Adipose tissue (tissue), 3 donors: ENCODE data around the gene AIMP1. TPM values are rescaled to one million over a fixed set of nuclear protein-coding genes. Genes with fewer than 3 reads are reported as not detected.

Experiments used
- H3K27ac ChIP-seq: one replicate; pipeline ENCODE4 v1.5.1; 2013; ENCODE audit warnings: low read depth, low read length
- WGBS, 3 donors: extraction: QIAGEN DNeasy Blood & Tissue Kit; methylation state at CpG; one replicate each; pipeline ENCODE4 v1.1.7; 2013; 5-methylcytosine and 5-hydroxymethylcytosine counted together
- polyA plus RNA-seq, 3 donors: library from polyadenylated mRNA; stranded (reverse); fragments of 200-250 nt; gene quantifications; one replicate each; pipeline ENCODE4 v1.2.3, GENCODE V29; 2013
- donor health status: healthy with polysubstance abuse.
- donor health status: Bipolar disorder and iron deficiency.
- donor health status: healthy.

The AIMP1 gene
- 10 to 100 TPM; 16.5 to 22.1 (median 18.9) TPM for polyA plus RNA-seq

- peak within 1 kb of the TSS; percentile 30 for H3K27ac ChIP-seq
- WGBS, 3 donors = 0 to 1% (median 0%) methylated on average over 44 of the region's 44 CpGs
Measured at GRCh38 chr4:106315968-106316772, at the start of gene AIMP1, which contains the start of gene TBCK. Gene AIMP1, plus strand, starts transcription at chr4:106316550. Its CDS starts 8,460 bp downstream, at chr4:106325010. Gene TBCK, minus strand, starts transcription at chr4:106316209. Its CDS starts 7,249 bp downstream, at chr4:106308960.

GRCh38 chr4:106268786-106269185, 47.6 kb upstream of the AIMP1 start:
- H3K27ac ChIP-seq = no peak overlapping the region

GRCh38 chr4:106269711-106270110, 46.6 kb upstream of the AIMP1 start:
- no peak overlapping the region for H3K27ac ChIP-seq
- WGBS, 3 donors = 94 to 98% (median 96%) methylated on average over 2 of the region's 2 CpGs

GRCh38 chr4:106270736-106271135, 45.6 kb upstream of the AIMP1 start:
- H3K27ac ChIP-seq = no peak overlapping the region
- 70 to 86% (median 80%) methylated on average over 1 of the region's 1 CpG for WGBS, 3 donors

- WGBS, 3 donors = 78 to 94% (median 82%) methylated on average over 2 of the region's 2 CpGs
- no peak overlapping the region for H3K27ac ChIP-seq
Measured at GRCh38 chr4:106273831-106274230, 42.5 kb upstream of the AIMP1 start.

- no peak overlapping the region for H3K27ac ChIP-seq
- WGBS, 3 donors = 70 to 72% (median 72%) methylated on average over 1 of the region's 1 CpG
Measured at GRCh38 chr4:106277140-106277675, 39.1 kb upstream of the AIMP1 start.

- WGBS, 3 donors = 70 to 80% (median 78%) methylated on average over 3 of the region's 3 CpGs
- H3K27ac ChIP-seq = no peak overlapping the region
Measured at GRCh38 chr4:106284227-106284626, 32.1 kb upstream of the AIMP1 start.

- H3K27ac ChIP-seq = no peak overlapping the region
- WGBS, 3 donors = 95 to 97% (median 97%) methylated on average over 8 of the region's 8 CpGs
Measured at GRCh38 chr4:106286611-106287010, 29.7 kb upstream of the AIMP1 start.

GRCh38 chr4:106287353-106287969, 28.9 kb upstream of the AIMP1 start:
- H3K27ac ChIP-seq = no peak overlapping the region

- H3K27ac ChIP-seq = no peak overlapping the region
- WGBS, 3 donors = 79 to 100% (median 87%) methylated on average over 2 of the region's 2 CpGs
Measured at GRCh38 chr4:106289737-106290136, 26.6 kb upstream of the AIMP1 start.

- H3K27ac ChIP-seq = no peak overlapping the region
- 94 to 99% (median 99%) methylated on average over 5 of the region's 5 CpGs for WGBS, 3 donors
Measured at GRCh38 chr4:106291678-106292077, 24.7 kb upstream of the AIMP1 start.

GRCh38 chr4:106294062-106294461, 22.3 kb upstream of the AIMP1 start:
- WGBS, 3 donors = 99% methylated on average over 10 of the region's 10 CpGs
- H3K27ac ChIP-seq = no peak overlapping the region

- no peak overlapping the region for H3K27ac ChIP-seq
Measured at GRCh38 chr4:106297245-106298035, 18.9 kb upstream of the AIMP1 start.

GRCh38 chr4:106299977-106300376, 16.4 kb upstream of the AIMP1 start:
- no peak overlapping the region for H3K27ac ChIP-seq
- 81 to 85% (median 83%) methylated on average over 4 of the region's 4 CpGs for WGBS, 3 donors

GRCh38 chr4:106301393-106302061, 14.8 kb upstream of the AIMP1 start:
- H3K27ac ChIP-seq = no peak overlapping the region
- 85 to 89% (median 85%) methylated on average over 2 of the region's 2 CpGs for WGBS, 3 donors

- WGBS, 3 donors = 89 to 95% (median 91%) methylated on average over 4 of the region's 4 CpGs
- H3K27ac ChIP-seq = no peak overlapping the region
Measured at GRCh38 chr4:106302062-106302438, 14.3 kb upstream of the AIMP1 start.

- WGBS, 3 donors = 89 to 95% (median 94%) methylated on average over 3 of the region's 3 CpGs
Measured at GRCh38 chr4:106303548-106304281, 12.6 kb upstream of the AIMP1 start.

GRCh38 chr4:106304632-106305031, 11.7 kb upstream of the AIMP1 start:
- H3K27ac ChIP-seq = no peak overlapping the region

More at GRCh38 chr4:106303548-106304281, 12.6 kb upstream of the AIMP1 start:
- H3K27ac ChIP-seq = no peak overlapping the region
